Naive thymus-derived CD4-positive, alpha-beta T cell (primary cell): Measurements from ENCODE around the gene EIPR1. TPM values are rescaled to one million over a fixed set of nuclear protein-coding genes. Genes with fewer than 3 reads are reported as not detected.

ENCODE experiments used
- ATAC-seq: fragments of 150-1000 bp; cut with Tn5 transposase; 2 replicates; pipeline ENCODE4 v1.10.0; 2021; ENCODE audit warnings: mild to moderate bottlenecking, moderate library complexity
- CTCF ChIA-PET: fragments of 350-600 bp; sonication (Branson Sonifier 250); formaldehyde crosslinking; loops from one replicate; lab custom pipeline; 2021; ENCODE audit warnings: antibody characterized with exemption; lab: Charles Lee
- POLR2A ChIA-PET: fragments of 350-600 bp; sonication (Branson Sonifier 250); formaldehyde crosslinking; loops from one replicate; lab custom pipeline; 2021; ENCODE audit warnings: antibody characterized with exemption, inconsistent platforms; lab: Charles Lee
- DNase-seq, 9 donors: peaks; one replicate each; pipeline versions ENCODE4 v3.0.0 to v3.0.0-alpha.2; 2020 to 2022; ENCODE audit warnings: mixed read lengths in 1 of 9
- H3K27ac ChIP-seq: one replicate; pipeline ENCODE4 v1.7.0; 2013; ENCODE audit warnings: mild to moderate bottlenecking, low read depth, low read length, moderate library complexity
- H3K27me3 ChIP-seq, 2 donors: one replicate each; pipeline ENCODE4 v1.7.0; 2013; ENCODE audit warnings: low read length in 2 of 2, mild to moderate bottlenecking in 2 of 2, moderate library complexity in 2 of 2; ENCODE audit not compliant: control insufficient read depth in 2 of 2, insufficient read depth in 2 of 2
- H3K36me3 ChIP-seq, 3 experiments: 1 replicate in 2 of 3; 2 replicates in 1 of 3; pipeline ENCODE4 v1.7.0; 2013; ENCODE audit warnings: low read length in 3 of 3, mild to moderate bottlenecking in 3 of 3, moderate library complexity in 1 of 3; ENCODE audit not compliant: insufficient read depth in 3 of 3, control insufficient read depth in 2 of 3
- H3K4me1 ChIP-seq, 2 donors: one replicate each; pipeline ENCODE4 v1.7.0; 2013; ENCODE audit warnings: low read length in 2 of 2, mild to moderate bottlenecking in 2 of 2, moderate library complexity in 1 of 2; ENCODE audit not compliant: control insufficient read depth in 2 of 2, insufficient read depth in 2 of 2
- H3K4me3 ChIP-seq: 2 replicates; pipeline ENCODE4 v1.7.0; 2013; ENCODE audit warnings: mild to moderate bottlenecking, low read length
- H3K9me3 ChIP-seq, 3 experiments: 1 replicate in 2 of 3; 2 replicates in 1 of 3; pipeline ENCODE4 v1.7.0; 2013; ENCODE audit warnings: low read length in 3 of 3; ENCODE audit not compliant: control insufficient read depth in 2 of 3
- H3K27ac Mint-ChIP-seq, 9 donors: one replicate each; pipeline ENCODE4 v1.8.0; 2020 to 2022; ENCODE audit warnings: mixed read lengths in 9 of 9, mild to moderate bottlenecking in 8 of 9, moderate library complexity in 5 of 9, inconsistent platforms in 2 of 9
- H3K27me3 Mint-ChIP-seq, 5 donors: one replicate each; pipeline ENCODE4 v1.8.0; 2021 to 2022; ENCODE audit warnings: mixed read lengths in 5 of 5, mild to moderate bottlenecking in 1 of 5
- H3K36me3 Mint-ChIP-seq, 5 donors: one replicate each; pipeline ENCODE4 v1.8.0; 2020 to 2022; ENCODE audit warnings: mixed read lengths in 5 of 5, mild to moderate bottlenecking in 3 of 5, inconsistent platforms in 1 of 5
- H3K4me1 Mint-ChIP-seq, 7 donors: one replicate each; pipeline ENCODE4 v1.8.0; 2020 to 2022; ENCODE audit warnings: mixed read lengths in 7 of 7, mild to moderate bottlenecking in 3 of 7, inconsistent platforms in 1 of 7
- H3K4me3 Mint-ChIP-seq, 10 donors: one replicate each; pipeline ENCODE4 v1.8.0; 2020 to 2022; ENCODE audit warnings: mild to moderate bottlenecking in 10 of 10, mixed read lengths in 10 of 10, moderate library complexity in 6 of 10, inconsistent platforms in 2 of 10
- H3K9me3 Mint-ChIP-seq, 11 donors: one replicate each; pipeline ENCODE4 v1.8.0; 2020 to 2022; ENCODE audit warnings: mixed read lengths in 11 of 11, mild to moderate bottlenecking in 4 of 11, inconsistent platforms in 1 of 11, moderate library complexity in 1 of 11
- intact Hi-C, 2 donors: fragments of 100-400 bp; cut with micrococcal nuclease; formaldehyde crosslinking; loops; one replicate each; pipeline ENCODE4 v1.15.1; 2023
- polyA plus RNA-seq, 2 donors: library from polyadenylated mRNA; unstranded; fragments of 300-500 nt; fragmentation: Illumina TruSeq; gene quantifications; one replicate each; pipeline ENCODE4 v1.2.3, GENCODE V29; 2021
- total RNA-seq, 6 experiments: library from RNA in 5 of 6; stranded (reverse) in 5 of 6; gene quantifications; 1 replicate in 5 of 6; 2 replicates in 1 of 6; pipeline ENCODE4 v1.2.3 and lab custom pipeline; 2021 to 2026

EIPR1 gene
- total and polyA plus RNA-seq, 7 experiments from 2014 or later = 24.4 to 46.2 (median 27.3) TPM

- H3K36me3 Mint-ChIP-seq = peaks cover 0 to 62% (median 13%) of the 10 kb centered on the region in 5 donors
- DNase-seq = no peak
- CTCF ChIA-PET = no interaction called here
- H3K27ac ChIP-seq = no peak overlapping the region
- H3K27me3 ChIP-seq = no peaks in the 10 kb centered on the region
- no peak overlapping the region for H3K4me3 Mint-ChIP-seq
- no peak for ATAC-seq
- H3K4me1 ChIP-seq = no peaks in the 10 kb centered on the region
- H3K36me3 ChIP-seq = peaks cover 0 to 71% (median 9%) of the 10 kb centered on the region in 3 experiments
- H3K4me3 ChIP-seq = no peak overlapping the region
- H3K4me1 Mint-ChIP-seq = peaks cover 0 to 5% (median 0%) of the 10 kb centered on the region in 7 donors
- H3K9me3 Mint-ChIP-seq = peaks cover 0 to 2% (median 0%) of the 10 kb centered on the region in 11 donors
- no peaks in the 10 kb centered on the region for H3K9me3 ChIP-seq
- intact Hi-C loops = no loop called here
- H3K27me3 Mint-ChIP-seq = no peaks in the 10 kb centered on the region
- POLR2A ChIA-PET = no interaction called here
- no peak overlapping the region for H3K27ac Mint-ChIP-seq
Measured at GRCh38 chr2:3194828-3195227, 182.8 kb downstream of the EIPR1 start.

GRCh38 chr2:3193443-3194330, 183.9 kb downstream of the EIPR1 start:
- no peaks in the 10 kb centered on the region for H3K9me3 Mint-ChIP-seq
- ChIA-PET POLR2A (no interaction called here), CTCF (no interaction called here)
- H3K27me3 Mint-ChIP-seq = no peaks in the 10 kb centered on the region
- H3K9me3 ChIP-seq = no peaks in the 10 kb centered on the region
- no peak for ATAC-seq
- no peak for DNase-seq
- no peak overlapping the region for H3K4me3 ChIP-seq
- H3K36me3 ChIP-seq = peaks cover 0 to 80% (median 15%) of the 10 kb centered on the region in 3 experiments
- H3K4me1 ChIP-seq = no peaks in the 10 kb centered on the region
- no peak overlapping the region for H3K27ac Mint-ChIP-seq
- peaks cover 0 to 2% (median 0%) of the 10 kb centered on the region in 7 donors for H3K4me1 Mint-ChIP-seq
- no peak overlapping the region for H3K4me3 Mint-ChIP-seq
- H3K27me3 ChIP-seq = no peaks in the 10 kb centered on the region
- intact Hi-C loops = no loop called here
- H3K27ac ChIP-seq = no peak overlapping the region
- H3K36me3 Mint-ChIP-seq = peaks cover 0 to 67% (median 13%) of the 10 kb centered on the region in 5 donors

GRCh38 chr2:3192920-3193319, 184.7 kb downstream of the EIPR1 start:
- POLR2A ChIA-PET = no interaction called here
- Mint-ChIP-seq H3K9me3 (no peaks in the 10 kb centered on the region), H3K4me1 (peaks cover 0 to 2% (median 0%) of the 10 kb centered on the region in 7 donors), H3K36me3 (peaks cover 0 to 61% (median 9%) of the 10 kb centered on the region in 5 donors), H3K27ac (no peak overlapping the region), H3K4me3 (no peak overlapping the region), H3K27me3 (no peaks in the 10 kb centered on the region)
- no peaks in the 10 kb centered on the region for H3K4me1 ChIP-seq
- no peaks in the 10 kb centered on the region for H3K27me3 ChIP-seq
- no peaks in the 10 kb centered on the region for H3K9me3 ChIP-seq
- no peak overlapping the region for H3K4me3 ChIP-seq
- CTCF ChIA-PET = no interaction called here
- DNase-seq (no peak), ATAC-seq (no peak)
- intact Hi-C loops = no loop called here
- H3K27ac ChIP-seq = no peak overlapping the region
- peaks cover 0 to 80% (median 15%) of the 10 kb centered on the region in 3 experiments for H3K36me3 ChIP-seq

- POLR2A ChIA-PET = no interaction called here
- Histone ChIP-seq H3K4me3 (no peak overlapping the region), H3K9me3 (no peaks in the 10 kb centered on the region), H3K4me1 (no peaks in the 10 kb centered on the region), H3K27ac (no peak overlapping the region), H3K36me3 (peaks cover 0 to 76% (median 15%) of the 10 kb centered on the region in 3 experiments), H3K27me3 (no peaks in the 10 kb centered on the region)
- no peak for ATAC-seq
- no peaks in the 10 kb centered on the region for H3K9me3 Mint-ChIP-seq
- DNase-seq = no peak
- no peak overlapping the region for H3K27ac Mint-ChIP-seq
- intact Hi-C loops = no loop called here
- H3K36me3 Mint-ChIP-seq = peaks cover 0 to 59% (median 9%) of the 10 kb centered on the region in 5 donors
- H3K4me1 Mint-ChIP-seq = peaks cover 0 to 2% (median 0%) of the 10 kb centered on the region in 7 donors
- CTCF ChIA-PET = no interaction called here
- H3K4me3 Mint-ChIP-seq = no peak overlapping the region
- H3K27me3 Mint-ChIP-seq = no peaks in the 10 kb centered on the region
Measured at GRCh38 chr2:3192281-3192818, 185.3 kb downstream of the EIPR1 start.

- H3K4me3 Mint-ChIP-seq = no peak overlapping the region
- H3K9me3 Mint-ChIP-seq = no peaks in the 10 kb centered on the region
- no peaks in the 10 kb centered on the region for H3K9me3 ChIP-seq
- DNase-seq = no peak
- no peak overlapping the region for H3K27ac Mint-ChIP-seq
- H3K4me1 ChIP-seq = no peaks in the 10 kb centered on the region
- ChIA-PET CTCF (no interaction called here), POLR2A (no interaction called here)
- intact Hi-C loops = no loop called here
- H3K36me3 ChIP-seq = peaks cover 0 to 64% (median 15%) of the 10 kb centered on the region in 3 experiments
- H3K4me3 ChIP-seq = no peak overlapping the region
- H3K27me3 Mint-ChIP-seq = no peaks in the 10 kb centered on the region
- peaks cover 4 to 54% (median 6%) of the 10 kb centered on the region in 5 donors for H3K36me3 Mint-ChIP-seq
- H3K27ac ChIP-seq = no peak overlapping the region
- H3K27me3 ChIP-seq = no peaks in the 10 kb centered on the region
- ATAC-seq = no peak
- H3K4me1 Mint-ChIP-seq = peaks cover 0 to 2% (median 0%) of the 10 kb centered on the region in 7 donors
Measured at GRCh38 chr2:3189961-3190360, 187.7 kb downstream of the EIPR1 start.

- Mint-ChIP-seq H3K36me3 (peaks cover 4 to 47% (median 5%) of the 10 kb centered on the region in 5 donors), H3K9me3 (no peaks in the 10 kb centered on the region)
- ATAC-seq = no peak
Measured at GRCh38 chr2:3189076-3189591, 188.5 kb downstream of the EIPR1 start.

More at GRCh38 chr2:3189076-3189591, 188.5 kb downstream of the EIPR1 start:
- POLR2A ChIA-PET = no interaction called here
- H3K27me3 ChIP-seq = no peaks in the 10 kb centered on the region
- no peak overlapping the region for H3K27ac ChIP-seq
- no peaks in the 10 kb centered on the region for H3K4me1 ChIP-seq
- DNase-seq = no peak
- intact Hi-C loops = no loop called here
- H3K36me3 ChIP-seq = peaks cover 0 to 61% (median 15%) of the 10 kb centered on the region in 3 experiments
- Mint-ChIP-seq H3K4me1 (no peaks in the 10 kb centered on the region), H3K4me3 (no peak overlapping the region), H3K27me3 (no peaks in the 10 kb centered on the region), H3K27ac (no peak overlapping the region)
- CTCF ChIA-PET = no interaction called here
- H3K9me3 ChIP-seq = no peaks in the 10 kb centered on the region
- H3K4me3 ChIP-seq = no peak overlapping the region
